HL-60 (cell line): Measurements from ENCODE around the gene COBLL1.

Experiments
- DNase-seq, 2 experiments: peaks; one replicate each; pipeline ENCODE4 v3.0.0-alpha.2; 2010 to 2020; ENCODE audit warnings: low read depth in 1 of 2, low spot score in 1 of 2
- H3K27ac ChIP-seq: fragments of 250-450 bp; sonication (Bioruptor Pico); replicated peaks from 2 replicates; pipeline ENCODE4 v1.5.1; 2020; ENCODE audit warnings: mild to moderate bottlenecking, moderate library complexity
- H3K27me3 ChIP-seq: fragments of 250-450 bp; sonication (Bioruptor Pico); 2 replicates; pipeline ENCODE4 v1.5.1; 2021; ENCODE audit warnings: mild to moderate bottlenecking, moderate library complexity; ENCODE audit not compliant: insufficient read depth, poor library complexity, severe bottlenecking
- H3K4me3 ChIP-seq: replicated peaks from 2 replicates; pipeline ENCODE4 v1.5.1; 2011; ENCODE audit warnings: mild to moderate bottlenecking, control low read depth, low read length; ENCODE audit not compliant: insufficient read depth
- GABPA ChIP-seq: IDR thresholded peaks from 2 replicates; pipeline ENCODE4 v1.6.1; 2012; ENCODE audit warnings: low read depth
- POLR2AphosphoS5 ChIP-seq: IDR thresholded peaks from 2 replicates; pipeline ENCODE4 v1.6.1; 2012; ENCODE audit warnings: low read depth
- REST ChIP-seq: IDR thresholded peaks from 2 replicates; pipeline ENCODE4 v1.6.1; 2012; ENCODE audit warnings: low read depth; ENCODE audit not compliant: insufficient replicate concordance
- SPI1 ChIP-seq: IDR thresholded peaks from 2 replicates; pipeline ENCODE4 v1.6.1; 2012; ENCODE audit warnings: low read depth, mild to moderate bottlenecking, borderline replicate concordance
- TF ChIP-seq, protein P1 (sequence below): IDR thresholded peaks from one replicate; pipeline ENCODE4 v1.5.1; 2011; ENCODE audit warnings: low read length, control low read depth, inconsistent platforms; ENCODE audit not compliant: insufficient read depth

Gene COBLL1

GRCh38 chr2:164678631-164679149 is 162.9 kb downstream of the COBLL1 start:
- Histone ChIP-seq H3K27me3 (no peaks in the 10 kb centered on the region), H3K4me3 (no peak overlapping the region), H3K27ac (no peak overlapping the region)
- TF ChIP-seq REST (no peak), SPI1 (no peak), POLR2AphosphoS5 (no peak), GABPA (no peak)
- TF ChIP-seq, protein P1, sequence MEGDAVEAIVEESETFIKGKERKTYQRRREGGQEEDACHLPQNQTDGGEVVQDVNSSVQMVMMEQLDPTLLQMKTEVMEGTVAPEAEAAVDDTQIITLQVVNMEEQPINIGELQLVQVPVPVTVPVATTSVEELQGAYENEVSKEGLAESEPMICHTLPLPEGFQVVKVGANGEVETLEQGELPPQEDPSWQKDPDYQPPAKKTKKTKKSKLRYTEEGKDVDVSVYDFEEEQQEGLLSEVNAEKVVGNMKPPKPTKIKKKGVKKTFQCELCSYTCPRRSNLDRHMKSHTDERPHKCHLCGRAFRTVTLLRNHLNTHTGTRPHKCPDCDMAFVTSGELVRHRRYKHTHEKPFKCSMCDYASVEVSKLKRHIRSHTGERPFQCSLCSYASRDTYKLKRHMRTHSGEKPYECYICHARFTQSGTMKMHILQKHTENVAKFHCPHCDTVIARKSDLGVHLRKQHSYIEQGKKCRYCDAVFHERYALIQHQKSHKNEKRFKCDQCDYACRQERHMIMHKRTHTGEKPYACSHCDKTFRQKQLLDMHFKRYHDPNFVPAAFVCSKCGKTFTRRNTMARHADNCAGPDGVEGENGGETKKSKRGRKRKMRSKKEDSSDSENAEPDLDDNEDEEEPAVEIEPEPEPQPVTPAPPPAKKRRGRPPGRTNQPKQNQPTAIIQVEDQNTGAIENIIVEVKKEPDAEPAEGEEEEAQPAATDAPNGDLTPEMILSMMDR = no peak
- DNase-seq = no peak

DNA sequence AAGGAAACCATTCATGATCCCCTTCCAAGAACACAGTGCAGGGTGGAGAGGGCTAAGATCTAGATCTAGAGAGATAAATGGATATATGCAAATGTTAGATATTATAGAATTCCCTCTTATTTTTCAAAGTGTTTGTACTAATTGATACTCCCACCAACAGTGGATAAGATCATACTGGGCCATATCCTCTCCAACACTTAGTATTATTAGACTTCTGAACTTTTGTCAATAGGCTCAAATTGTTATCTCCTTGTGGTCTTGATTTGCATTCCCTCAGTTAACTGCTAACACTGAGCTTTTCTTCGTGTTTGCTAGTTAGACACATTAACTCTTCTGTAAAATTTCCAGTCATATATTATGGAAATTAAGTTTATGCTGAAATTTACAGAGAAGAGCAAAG is 163.9 kb downstream of the COBLL1 start:
- no peak overlapping the region for H3K27ac ChIP-seq
- H3K4me3 ChIP-seq = no peak overlapping the region
- no peaks in the 10 kb centered on the region for H3K27me3 ChIP-seq
- TF ChIP-seq GABPA (no peak), POLR2AphosphoS5 (no peak), REST (no peak), SPI1 (no peak)
- TF ChIP-seq, protein P1 = no peak
- DNase-seq = no peak

DNA sequence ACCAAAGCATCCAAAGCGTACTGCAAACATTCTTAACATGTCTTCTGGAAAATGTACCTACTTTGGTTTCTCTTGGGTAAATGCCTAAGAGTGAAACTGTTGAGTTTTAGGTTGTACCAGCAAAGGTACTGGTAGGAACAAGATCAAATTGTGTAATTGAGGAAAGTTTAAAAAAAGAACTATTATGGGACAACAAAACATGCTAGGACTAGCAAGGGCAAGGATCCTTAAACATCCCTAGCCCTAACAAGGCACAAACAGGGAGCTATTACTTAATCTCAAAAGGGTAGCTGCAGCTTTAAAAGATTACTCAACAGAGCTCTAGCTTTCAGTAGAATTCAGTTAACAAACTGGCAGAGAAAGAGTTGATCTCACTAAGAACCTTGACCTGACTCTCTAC is 164.4 kb downstream of the COBLL1 start:
- DNase-seq = no peak
- H3K27me3 ChIP-seq = no peaks in the 10 kb centered on the region
- TF ChIP-seq REST (no peak), GABPA (no peak), SPI1 (no peak), POLR2AphosphoS5 (no peak)
- TF ChIP-seq, protein P1 = no peak
- no peak overlapping the region for H3K27ac ChIP-seq
- H3K4me3 ChIP-seq = no peak overlapping the region
